OCI-LY7 (cell line): ENCODE results near the gene POU4F1.

ENCODE experiments used
- CTCF ChIP-seq: fragments of 200-600 bp; sonication (generic); conservative IDR thresholded peaks from 2 replicates; pipeline ENCODE4 v1.5.1; 2014; ENCODE audit warnings: mild to moderate bottlenecking, antibody characterized with exemption, low read length, moderate library complexity, mixed read lengths
- EZH2phosphoT487 ChIP-seq: fragments of 200-600 bp; sonication (generic); IDR thresholded peaks from 2 replicates; pipeline ENCODE4 v1.6.1; 2018; ENCODE audit warnings: low read depth, borderline replicate concordance, mild to moderate bottlenecking, mixed run types, antibody characterized with exemption, low read length, moderate library complexity, mixed read lengths

- TF ChIP-seq CTCF (no peak), EZH2phosphoT487 (no peak)
These were observed 22.0 kb upstream of the POU4F1 start for GRCh38 chr13:78625384-78625783.
